HL-60 (cell line): ENCODE results near the gene IL1A.

Experiments used
- GABPA ChIP-seq: IDR thresholded peaks from 2 replicates; pipeline ENCODE4 v1.6.1; 2012; ENCODE audit warnings: low read depth
- TF ChIP-seq, protein P1 (sequence below): IDR thresholded peaks from one replicate; pipeline ENCODE4 v1.5.1; 2011; ENCODE audit warnings: low read length, control low read depth, inconsistent platforms; ENCODE audit not compliant: insufficient read depth
- TF ChIP-seq, protein P2 (sequence below): IDR thresholded peaks from 2 replicates; pipeline ENCODE4 v1.6.1; 2012; ENCODE audit warnings: low read depth; ENCODE audit not compliant: insufficient replicate concordance

DNA sequence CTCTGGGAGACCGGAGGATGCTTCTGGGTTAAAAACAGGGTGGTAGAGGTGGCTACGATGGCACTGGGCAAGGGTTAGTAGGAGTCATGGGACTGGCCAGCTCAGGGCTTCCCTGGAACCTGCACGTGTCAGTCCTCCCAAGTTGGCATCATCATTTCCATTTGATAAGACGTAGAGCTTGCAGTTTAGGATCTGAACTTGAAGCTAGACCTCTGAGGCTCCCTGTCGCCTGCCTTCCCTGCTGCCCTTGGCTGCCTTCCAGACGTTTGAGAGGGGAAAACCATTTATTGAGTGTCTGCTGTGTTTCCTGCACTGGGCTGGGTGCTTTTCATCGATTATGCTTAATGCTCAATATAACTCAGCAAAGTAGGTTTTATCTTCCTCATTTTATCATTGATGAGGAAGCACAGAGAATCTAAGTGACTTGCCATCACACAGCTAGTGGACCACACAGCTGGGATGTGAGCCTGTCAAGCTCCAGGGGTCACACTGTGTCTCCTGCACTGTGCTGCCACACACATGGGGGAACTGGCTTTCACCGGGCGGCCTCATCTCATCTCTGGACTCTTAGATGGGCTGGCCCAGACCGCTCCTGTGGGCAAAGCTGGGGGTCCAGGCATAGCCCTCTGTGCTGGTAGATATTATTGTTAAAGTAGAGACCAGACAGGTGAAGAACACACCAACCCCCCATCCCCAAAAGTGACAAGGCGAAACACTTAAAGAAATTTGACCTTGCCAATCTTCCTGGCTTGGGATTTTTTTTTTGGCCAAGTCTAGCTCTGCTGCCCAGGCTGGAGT lies 55.7 kb downstream of the IL1A start:
- TF ChIP-seq, protein P1, sequence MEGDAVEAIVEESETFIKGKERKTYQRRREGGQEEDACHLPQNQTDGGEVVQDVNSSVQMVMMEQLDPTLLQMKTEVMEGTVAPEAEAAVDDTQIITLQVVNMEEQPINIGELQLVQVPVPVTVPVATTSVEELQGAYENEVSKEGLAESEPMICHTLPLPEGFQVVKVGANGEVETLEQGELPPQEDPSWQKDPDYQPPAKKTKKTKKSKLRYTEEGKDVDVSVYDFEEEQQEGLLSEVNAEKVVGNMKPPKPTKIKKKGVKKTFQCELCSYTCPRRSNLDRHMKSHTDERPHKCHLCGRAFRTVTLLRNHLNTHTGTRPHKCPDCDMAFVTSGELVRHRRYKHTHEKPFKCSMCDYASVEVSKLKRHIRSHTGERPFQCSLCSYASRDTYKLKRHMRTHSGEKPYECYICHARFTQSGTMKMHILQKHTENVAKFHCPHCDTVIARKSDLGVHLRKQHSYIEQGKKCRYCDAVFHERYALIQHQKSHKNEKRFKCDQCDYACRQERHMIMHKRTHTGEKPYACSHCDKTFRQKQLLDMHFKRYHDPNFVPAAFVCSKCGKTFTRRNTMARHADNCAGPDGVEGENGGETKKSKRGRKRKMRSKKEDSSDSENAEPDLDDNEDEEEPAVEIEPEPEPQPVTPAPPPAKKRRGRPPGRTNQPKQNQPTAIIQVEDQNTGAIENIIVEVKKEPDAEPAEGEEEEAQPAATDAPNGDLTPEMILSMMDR, result no peak
- TF ChIP-seq, protein P2, sequence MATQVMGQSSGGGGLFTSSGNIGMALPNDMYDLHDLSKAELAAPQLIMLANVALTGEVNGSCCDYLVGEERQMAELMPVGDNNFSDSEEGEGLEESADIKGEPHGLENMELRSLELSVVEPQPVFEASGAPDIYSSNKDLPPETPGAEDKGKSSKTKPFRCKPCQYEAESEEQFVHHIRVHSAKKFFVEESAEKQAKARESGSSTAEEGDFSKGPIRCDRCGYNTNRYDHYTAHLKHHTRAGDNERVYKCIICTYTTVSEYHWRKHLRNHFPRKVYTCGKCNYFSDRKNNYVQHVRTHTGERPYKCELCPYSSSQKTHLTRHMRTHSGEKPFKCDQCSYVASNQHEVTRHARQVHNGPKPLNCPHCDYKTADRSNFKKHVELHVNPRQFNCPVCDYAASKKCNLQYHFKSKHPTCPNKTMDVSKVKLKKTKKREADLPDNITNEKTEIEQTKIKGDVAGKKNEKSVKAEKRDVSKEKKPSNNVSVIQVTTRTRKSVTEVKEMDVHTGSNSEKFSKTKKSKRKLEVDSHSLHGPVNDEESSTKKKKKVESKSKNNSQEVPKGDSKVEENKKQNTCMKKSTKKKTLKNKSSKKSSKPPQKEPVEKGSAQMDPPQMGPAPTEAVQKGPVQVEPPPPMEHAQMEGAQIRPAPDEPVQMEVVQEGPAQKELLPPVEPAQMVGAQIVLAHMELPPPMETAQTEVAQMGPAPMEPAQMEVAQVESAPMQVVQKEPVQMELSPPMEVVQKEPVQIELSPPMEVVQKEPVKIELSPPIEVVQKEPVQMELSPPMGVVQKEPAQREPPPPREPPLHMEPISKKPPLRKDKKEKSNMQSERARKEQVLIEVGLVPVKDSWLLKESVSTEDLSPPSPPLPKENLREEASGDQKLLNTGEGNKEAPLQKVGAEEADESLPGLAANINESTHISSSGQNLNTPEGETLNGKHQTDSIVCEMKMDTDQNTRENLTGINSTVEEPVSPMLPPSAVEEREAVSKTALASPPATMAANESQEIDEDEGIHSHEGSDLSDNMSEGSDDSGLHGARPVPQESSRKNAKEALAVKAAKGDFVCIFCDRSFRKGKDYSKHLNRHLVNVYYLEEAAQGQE, result no peak
- TF ChIP-seq GABPA, result no peak
